DMS114 treated with DMSO at 0.1 percent for 48 hours (cell line): Measurements from ENCODE around the gene RASL10B.

Experiments used
- DNase-seq: peaks from one replicate; lab custom pipeline; 2025; ENCODE audit not compliant: unreplicated experiment; lab: John Stamatoyannopoulos, UW

The RASL10B gene

GRCh38 chr17:35791681-35792350, 60.4 kb downstream of the RASL10B start:
- no peak for DNase-seq
